ENCODE results near the gene BARX2.

The BARX2 gene

DNA sequence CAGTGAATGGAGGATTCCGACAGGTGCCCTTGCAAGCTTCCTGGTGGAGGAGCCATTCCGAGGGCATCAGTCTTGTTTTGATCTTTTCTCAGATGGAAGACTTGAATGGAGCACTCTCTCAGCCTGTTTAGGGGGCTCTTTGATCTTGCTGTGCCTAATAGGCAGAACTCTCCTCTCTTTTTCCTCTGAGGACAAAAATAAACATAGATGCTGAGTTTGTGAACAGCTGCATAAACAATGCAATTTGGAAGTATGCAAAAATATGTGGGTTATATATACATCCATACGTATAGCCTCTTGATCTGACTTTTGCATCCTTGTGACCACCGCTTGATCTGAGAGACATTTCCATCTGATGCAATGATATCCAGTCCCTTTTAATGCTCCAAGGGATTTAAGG lies 29.1 kb downstream of the BARX2 start:
- TF ChIP-seq, protein P1, sequence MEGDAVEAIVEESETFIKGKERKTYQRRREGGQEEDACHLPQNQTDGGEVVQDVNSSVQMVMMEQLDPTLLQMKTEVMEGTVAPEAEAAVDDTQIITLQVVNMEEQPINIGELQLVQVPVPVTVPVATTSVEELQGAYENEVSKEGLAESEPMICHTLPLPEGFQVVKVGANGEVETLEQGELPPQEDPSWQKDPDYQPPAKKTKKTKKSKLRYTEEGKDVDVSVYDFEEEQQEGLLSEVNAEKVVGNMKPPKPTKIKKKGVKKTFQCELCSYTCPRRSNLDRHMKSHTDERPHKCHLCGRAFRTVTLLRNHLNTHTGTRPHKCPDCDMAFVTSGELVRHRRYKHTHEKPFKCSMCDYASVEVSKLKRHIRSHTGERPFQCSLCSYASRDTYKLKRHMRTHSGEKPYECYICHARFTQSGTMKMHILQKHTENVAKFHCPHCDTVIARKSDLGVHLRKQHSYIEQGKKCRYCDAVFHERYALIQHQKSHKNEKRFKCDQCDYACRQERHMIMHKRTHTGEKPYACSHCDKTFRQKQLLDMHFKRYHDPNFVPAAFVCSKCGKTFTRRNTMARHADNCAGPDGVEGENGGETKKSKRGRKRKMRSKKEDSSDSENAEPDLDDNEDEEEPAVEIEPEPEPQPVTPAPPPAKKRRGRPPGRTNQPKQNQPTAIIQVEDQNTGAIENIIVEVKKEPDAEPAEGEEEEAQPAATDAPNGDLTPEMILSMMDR (IDR thresholded peaks at IDR 0.05; ENCODE audit: low read depth, low read length) = no peak
- no peak for DNase-seq (ENCODE audit: extremely low read depth, low read depth)

DNA sequence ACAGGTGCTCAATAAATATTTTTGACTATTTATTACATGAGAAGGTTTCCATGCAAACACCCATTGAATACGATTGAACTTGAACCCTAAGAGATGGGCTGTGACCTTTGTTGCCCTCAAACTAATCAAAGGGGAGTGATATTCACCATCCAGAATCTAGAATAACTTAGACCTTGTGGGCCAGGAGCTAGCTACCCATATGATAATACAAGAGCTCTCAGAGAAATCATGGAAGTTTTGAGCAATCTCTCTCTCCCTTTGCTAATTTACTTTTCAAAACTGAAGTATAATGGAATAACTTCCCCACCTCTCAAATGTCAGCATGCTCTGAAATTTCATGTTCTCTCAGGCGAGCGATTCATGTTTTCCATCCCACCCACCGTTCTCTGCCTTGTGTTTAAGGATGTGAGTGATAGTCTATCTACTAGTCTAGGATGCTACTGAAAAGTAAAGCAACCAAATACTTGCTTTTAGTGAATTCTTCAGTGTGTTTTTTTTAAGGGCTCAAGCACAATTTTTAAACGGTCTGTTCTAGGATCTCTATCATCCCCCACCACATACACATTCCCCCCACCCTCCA lies 33.3 kb downstream of the BARX2 start:
- TF ChIP-seq, protein P1 (IDR thresholded peaks at IDR 0.05; ENCODE audit: low read depth, low read length) = no peak
- no peak for DNase-seq (ENCODE audit: extremely low read depth, low read depth)

DNA sequence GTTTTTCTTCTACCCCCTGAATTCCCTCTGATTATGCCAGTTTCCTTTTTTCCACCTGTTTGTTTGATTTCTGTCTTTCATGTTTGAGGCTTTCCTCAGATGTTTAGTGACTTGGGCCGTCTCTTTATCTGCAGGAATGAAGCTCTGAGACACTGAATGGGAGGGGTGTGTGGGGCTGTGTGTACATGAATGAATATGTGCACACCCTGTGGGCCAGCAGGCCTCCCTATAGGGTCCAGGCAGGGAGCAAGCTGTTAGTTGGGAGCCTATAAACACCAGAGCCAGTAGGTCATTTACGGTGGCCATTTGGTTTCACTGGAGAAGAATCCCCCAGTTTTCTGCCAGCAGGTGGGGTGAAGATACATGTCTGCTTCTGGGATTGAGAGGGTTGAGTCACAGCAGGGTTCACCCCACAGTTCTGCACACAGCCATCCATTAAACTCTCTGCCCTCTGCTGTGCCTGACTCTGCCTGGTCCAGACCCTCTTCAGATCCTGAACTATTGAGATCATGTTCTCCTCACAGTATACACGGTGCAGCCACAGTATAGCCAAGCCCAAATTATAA lies 34.8 kb downstream of the BARX2 start:
- no peak for DNase-seq (ENCODE audit: extremely low read depth, low read depth)
- TF ChIP-seq, protein P1 (IDR thresholded peaks at IDR 0.05; ENCODE audit: low read depth, low read length) = no peak

DNA sequence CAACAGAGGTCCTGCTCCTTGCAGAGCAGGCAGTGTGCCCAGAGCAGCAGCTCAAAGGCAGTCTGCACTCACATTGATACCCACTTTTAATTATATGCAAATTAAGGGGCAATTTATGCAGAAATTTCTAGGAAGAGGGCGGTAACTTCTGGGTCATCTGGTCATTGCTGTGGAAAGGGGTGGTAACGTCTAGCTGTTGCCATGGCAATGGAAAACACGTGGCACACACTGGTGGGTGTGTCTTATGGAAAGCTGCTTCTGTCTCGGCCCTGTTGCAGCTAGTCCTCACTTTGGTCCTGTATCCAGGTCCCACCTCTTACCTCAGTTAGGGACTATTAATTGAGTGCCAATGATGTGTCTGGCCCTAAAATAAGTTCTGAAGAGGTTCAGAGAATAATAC lies 36.8 kb downstream of the BARX2 start:
- DNase-seq (ENCODE audit: extremely low read depth, low read depth) = no peak
- TF ChIP-seq, protein P1 (IDR thresholded peaks at IDR 0.05; ENCODE audit: low read depth, low read length) = no peak

DNA sequence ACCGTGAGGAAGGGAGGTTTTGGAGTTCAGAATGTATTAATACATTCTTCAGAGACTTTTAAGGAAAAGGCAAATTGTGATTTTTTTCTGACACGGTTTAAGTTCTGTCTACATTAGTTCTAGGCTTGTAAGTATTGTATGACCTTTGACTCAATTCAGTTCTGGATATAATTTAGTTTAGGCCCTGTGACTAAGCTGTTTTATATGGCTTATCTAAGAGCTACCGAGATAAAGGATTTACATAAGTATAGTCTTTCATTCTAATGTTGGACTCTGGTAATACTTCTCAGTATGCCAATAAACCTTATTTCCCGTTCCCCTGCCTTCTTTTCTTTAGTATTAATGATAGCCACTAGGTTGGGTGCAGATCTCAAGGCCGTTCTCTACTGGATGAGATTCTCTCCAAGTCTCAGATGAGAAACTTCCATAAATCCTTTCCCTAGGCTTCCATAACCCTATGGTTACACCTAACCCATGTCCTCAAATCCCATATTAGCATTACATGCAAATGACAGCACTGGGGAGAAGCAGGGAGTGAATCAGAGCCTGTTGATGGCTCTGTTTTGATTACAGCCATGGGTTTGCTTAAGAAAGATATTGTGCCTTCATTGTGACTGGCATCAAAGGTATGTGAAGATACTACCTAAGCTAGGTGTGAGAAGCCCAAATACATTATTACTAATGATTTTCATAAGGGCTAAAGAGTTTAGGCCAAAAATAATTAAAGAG lies 38.7 kb downstream of the BARX2 start:
- no peak for DNase-seq (ENCODE audit: extremely low read depth, low read depth)

DNA sequence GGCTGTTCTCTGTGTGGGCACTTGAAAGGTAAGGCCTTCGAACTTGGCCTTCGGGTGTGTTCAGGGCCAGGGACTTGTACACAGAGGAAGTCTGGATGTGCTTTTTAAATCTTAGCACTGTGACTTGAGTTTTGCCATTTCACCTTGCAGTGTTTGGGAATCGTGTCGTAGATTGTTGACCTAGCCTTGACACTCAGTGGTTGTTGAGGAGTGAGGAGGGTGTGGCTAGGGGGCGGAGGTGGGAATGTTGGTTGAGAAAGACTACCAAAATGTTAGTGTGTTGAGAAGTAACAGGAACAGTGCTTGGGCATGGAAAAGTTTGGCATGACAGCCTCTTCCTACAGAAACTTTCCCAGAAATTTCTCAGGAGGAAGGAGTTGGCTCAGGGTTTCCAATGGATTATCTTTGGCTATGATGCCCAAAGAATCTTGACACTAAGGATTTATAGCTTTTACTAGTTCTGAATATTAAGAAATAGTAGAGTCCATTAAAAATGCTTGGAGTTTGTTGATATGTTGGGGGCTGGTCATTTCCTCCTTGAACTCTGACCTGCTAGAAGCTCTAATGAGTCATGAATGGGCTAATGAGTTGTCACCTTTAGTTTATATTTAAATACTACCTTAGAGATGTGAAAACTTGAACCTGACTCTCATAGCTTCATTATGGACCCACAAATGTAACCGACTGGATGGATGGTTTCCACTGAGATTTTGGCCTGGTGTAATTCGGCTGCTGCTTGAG lies 40.6 kb downstream of the BARX2 start:
- DNase-seq (ENCODE audit: extremely low read depth, low read depth) = no peak
- TF ChIP-seq, protein P1 (IDR thresholded peaks at IDR 0.05; ENCODE audit: low read depth, low read length) = no peak

More for the DNA sequence above, 38.7 kb downstream of the BARX2 start:
- TF ChIP-seq, protein P1 (IDR thresholded peaks at IDR 0.05; ENCODE audit: low read depth, low read length) = no peak

DNA sequence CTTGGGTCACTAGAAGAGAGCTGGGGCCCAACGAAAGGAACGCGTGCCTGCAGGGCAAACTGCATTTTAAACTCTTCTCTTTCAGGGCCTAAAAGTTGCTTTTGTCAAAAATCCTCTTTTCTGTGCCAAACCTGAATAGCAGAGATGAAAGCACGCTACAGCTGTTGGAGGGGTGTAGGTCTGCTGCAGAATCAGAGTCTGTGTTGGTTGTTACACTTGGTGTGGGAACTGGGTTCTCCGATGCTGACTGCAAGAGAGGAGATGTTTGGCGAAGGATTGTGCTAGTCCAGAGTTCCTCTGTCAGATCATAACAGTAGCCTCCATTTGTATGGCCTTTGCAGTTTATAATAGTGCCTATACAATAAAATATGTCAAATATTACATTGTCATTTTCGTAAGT lies 41.8 kb downstream of the BARX2 start:
- DNase-seq (ENCODE audit: extremely low read depth, low read depth) = no peak
- TF ChIP-seq, protein P1 (IDR thresholded peaks at IDR 0.05; ENCODE audit: low read depth, low read length) = no peak
